ENCODE measurements around the gene MORN1. TPM values are rescaled to one million over a fixed set of nuclear protein-coding genes. Genes with fewer than 3 reads are reported as not detected.

The MORN1 gene
- total and polyA plus RNA-seq, 9 of the 15 experiments (the other 6 are each of a cell fraction or from before 2014, with no cell fraction given): 0.24 to 9.3 (median 4.2) TPM

DNA sequence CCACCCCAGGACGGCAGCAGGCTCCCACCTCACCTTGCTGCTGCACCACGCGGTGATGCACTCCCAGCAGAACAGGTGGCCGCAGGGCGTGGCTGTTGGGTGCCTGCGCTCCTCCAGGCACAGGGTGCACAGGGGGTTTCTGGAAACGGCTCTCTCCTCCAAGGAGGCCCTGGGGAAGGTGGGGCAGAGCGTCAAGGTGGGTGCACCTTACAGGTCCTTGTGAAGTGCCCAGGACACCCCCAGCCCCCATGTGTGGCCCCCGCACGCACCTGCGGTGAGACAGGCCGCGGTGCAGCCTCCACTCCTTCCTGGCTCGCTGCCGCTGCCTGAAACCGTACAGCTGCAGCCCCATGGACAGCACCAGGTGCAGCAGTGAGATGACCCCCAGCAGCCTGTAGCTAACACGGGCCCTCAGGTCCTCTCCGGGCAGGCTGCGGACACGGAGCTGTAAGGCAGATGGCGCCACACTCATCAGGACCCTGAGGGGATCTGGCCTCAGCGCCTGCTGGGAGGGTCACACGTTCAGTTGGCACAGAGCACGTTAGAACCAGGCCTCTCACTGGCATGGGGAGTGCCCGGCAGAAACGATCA is 15.2 kb upstream of the MORN1 start (continued):
- TF ChIP-seq, protein P1, sequence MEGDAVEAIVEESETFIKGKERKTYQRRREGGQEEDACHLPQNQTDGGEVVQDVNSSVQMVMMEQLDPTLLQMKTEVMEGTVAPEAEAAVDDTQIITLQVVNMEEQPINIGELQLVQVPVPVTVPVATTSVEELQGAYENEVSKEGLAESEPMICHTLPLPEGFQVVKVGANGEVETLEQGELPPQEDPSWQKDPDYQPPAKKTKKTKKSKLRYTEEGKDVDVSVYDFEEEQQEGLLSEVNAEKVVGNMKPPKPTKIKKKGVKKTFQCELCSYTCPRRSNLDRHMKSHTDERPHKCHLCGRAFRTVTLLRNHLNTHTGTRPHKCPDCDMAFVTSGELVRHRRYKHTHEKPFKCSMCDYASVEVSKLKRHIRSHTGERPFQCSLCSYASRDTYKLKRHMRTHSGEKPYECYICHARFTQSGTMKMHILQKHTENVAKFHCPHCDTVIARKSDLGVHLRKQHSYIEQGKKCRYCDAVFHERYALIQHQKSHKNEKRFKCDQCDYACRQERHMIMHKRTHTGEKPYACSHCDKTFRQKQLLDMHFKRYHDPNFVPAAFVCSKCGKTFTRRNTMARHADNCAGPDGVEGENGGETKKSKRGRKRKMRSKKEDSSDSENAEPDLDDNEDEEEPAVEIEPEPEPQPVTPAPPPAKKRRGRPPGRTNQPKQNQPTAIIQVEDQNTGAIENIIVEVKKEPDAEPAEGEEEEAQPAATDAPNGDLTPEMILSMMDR (IDR thresholded peaks at IDR 0.05 in 2 of 3, conservative IDR thresholded peaks at IDR 0.05 in 1 of 3; ENCODE audit: insufficient read depth in 2 of 3, low read depth in 1 of 3, low read length in 3 of 3): 0 out of 6 replicates have a peak, but pooled peaks of 2 of the 3 experiments have one; percentile 8 to 31
- TF ChIP-seq, protein P2, sequence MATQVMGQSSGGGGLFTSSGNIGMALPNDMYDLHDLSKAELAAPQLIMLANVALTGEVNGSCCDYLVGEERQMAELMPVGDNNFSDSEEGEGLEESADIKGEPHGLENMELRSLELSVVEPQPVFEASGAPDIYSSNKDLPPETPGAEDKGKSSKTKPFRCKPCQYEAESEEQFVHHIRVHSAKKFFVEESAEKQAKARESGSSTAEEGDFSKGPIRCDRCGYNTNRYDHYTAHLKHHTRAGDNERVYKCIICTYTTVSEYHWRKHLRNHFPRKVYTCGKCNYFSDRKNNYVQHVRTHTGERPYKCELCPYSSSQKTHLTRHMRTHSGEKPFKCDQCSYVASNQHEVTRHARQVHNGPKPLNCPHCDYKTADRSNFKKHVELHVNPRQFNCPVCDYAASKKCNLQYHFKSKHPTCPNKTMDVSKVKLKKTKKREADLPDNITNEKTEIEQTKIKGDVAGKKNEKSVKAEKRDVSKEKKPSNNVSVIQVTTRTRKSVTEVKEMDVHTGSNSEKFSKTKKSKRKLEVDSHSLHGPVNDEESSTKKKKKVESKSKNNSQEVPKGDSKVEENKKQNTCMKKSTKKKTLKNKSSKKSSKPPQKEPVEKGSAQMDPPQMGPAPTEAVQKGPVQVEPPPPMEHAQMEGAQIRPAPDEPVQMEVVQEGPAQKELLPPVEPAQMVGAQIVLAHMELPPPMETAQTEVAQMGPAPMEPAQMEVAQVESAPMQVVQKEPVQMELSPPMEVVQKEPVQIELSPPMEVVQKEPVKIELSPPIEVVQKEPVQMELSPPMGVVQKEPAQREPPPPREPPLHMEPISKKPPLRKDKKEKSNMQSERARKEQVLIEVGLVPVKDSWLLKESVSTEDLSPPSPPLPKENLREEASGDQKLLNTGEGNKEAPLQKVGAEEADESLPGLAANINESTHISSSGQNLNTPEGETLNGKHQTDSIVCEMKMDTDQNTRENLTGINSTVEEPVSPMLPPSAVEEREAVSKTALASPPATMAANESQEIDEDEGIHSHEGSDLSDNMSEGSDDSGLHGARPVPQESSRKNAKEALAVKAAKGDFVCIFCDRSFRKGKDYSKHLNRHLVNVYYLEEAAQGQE (IDR thresholded peaks at IDR 0.05; ENCODE audit: borderline replicate concordance): no peak
- TF ChIP-seq, protein P2 (CRISPR knock-in tag; IDR thresholded peaks at IDR 0.05; ENCODE audit: low read depth): no peak
- TF ChIP-seq, protein P3, sequence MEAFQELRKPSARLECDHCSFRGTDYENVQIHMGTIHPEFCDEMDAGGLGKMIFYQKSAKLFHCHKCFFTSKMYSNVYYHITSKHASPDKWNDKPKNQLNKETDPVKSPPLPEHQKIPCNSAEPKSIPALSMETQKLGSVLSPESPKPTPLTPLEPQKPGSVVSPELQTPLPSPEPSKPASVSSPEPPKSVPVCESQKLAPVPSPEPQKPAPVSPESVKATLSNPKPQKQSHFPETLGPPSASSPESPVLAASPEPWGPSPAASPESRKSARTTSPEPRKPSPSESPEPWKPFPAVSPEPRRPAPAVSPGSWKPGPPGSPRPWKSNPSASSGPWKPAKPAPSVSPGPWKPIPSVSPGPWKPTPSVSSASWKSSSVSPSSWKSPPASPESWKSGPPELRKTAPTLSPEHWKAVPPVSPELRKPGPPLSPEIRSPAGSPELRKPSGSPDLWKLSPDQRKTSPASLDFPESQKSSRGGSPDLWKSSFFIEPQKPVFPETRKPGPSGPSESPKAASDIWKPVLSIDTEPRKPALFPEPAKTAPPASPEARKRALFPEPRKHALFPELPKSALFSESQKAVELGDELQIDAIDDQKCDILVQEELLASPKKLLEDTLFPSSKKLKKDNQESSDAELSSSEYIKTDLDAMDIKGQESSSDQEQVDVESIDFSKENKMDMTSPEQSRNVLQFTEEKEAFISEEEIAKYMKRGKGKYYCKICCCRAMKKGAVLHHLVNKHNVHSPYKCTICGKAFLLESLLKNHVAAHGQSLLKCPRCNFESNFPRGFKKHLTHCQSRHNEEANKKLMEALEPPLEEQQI (IDR thresholded peaks at IDR 0.05): no peak
- TF ChIP-seq ERF (CRISPR knock-in tag; IDR thresholded peaks at IDR 0.05): 0 out of 2 replicates have a peak, but pooled peaks have one; percentile 21
- TF ChIP-seq RBFOX2 (IDR thresholded peaks at IDR 0.05; ENCODE audit: low read depth, low read length): 0 out of 2 replicates have a peak, but pooled peaks have one; percentile 48
- peak; percentile 28 for TF ChIP-seq POLR2A (conservative IDR thresholded peaks at IDR 0.05)
- TF ChIP-seq RBM22 (IDR thresholded peaks at IDR 0.05; ENCODE audit: low read depth, low read length, poor library complexity, severe bottlenecking): peak; percentile 56
- peak in 1 of 2 experiments; percentile 15; a peak in 1 of 4 replicates for TF ChIP-seq RAD21 (CRISPR knock-in tag; conservative IDR thresholded peaks at IDR 0.05 in 1 of 2, IDR thresholded peaks at IDR 0.05 in 1 of 2)

All from K562 (cell line).